ENCODE measurements around the gene VEGFB.

VEGFB gene

GRCh38 chr11:64284048-64284961 lies 49.9 kb downstream of the VEGFB start, which contains the start of gene BAD:
Gene BAD, minus strand, starts transcription at chr11:64284665. Its CDS starts 297 bp downstream, at chr11:64284368.
- peak; percentile 94 for DNase-seq (ENCODE audit: low spot score)

GRCh38 chr11:64284962-64285884 lies 50.8 kb downstream of the VEGFB start, which contains the start of gene GPR137:
Gene GPR137, plus strand, starts transcription at chr11:64285848. Its CDS starts 677 bp downstream, at chr11:64286525.
- DNase-seq (ENCODE audit: low spot score): peak; percentile 91

- DNase-seq (ENCODE audit: low spot score): peak; percentile 19
Measured at GRCh38 chr11:64285885-64286800, 51.8 kb downstream of the VEGFB start.

GRCh38 chr11:64286801-64287159 lies 52.4 kb downstream of the VEGFB start:
- DNase-seq (ENCODE audit: low spot score): no peak

- DNase-seq (ENCODE audit: low spot score): no peak
Measured at GRCh38 chr11:64287676-64288352, 53.4 kb downstream of the VEGFB start.

- no peak for DNase-seq (ENCODE audit: low spot score)
Measured at GRCh38 chr11:64288353-64288750, 54.0 kb downstream of the VEGFB start.

All from CD4-positive, alpha-beta T cell treated with Interleukin-2 at 100 ng/mL for 4 hours (primary cell).